ENCODE data around the gene LDB2. TPM values are rescaled to one million over a fixed set of nuclear protein-coding genes. Genes with fewer than 3 reads are reported as not detected.

LDB2 gene
- total RNA-seq, 6 experiments from 2014 or later, result 24.2 to 40.4 (median 31.7) TPM

GRCh38 chr4:16710198-16710597, 188.2 kb downstream of the LDB2 start:
- H3K27ac Mint-ChIP-seq, result no peak overlapping the region
- H3K27me3 Mint-ChIP-seq (ENCODE audit: insufficient read depth), result peaks cover 2% of the 10 kb centered on the region; the same call in 1 of the 2 replicates
- no peak for DNase-seq
- no peak overlapping the region for H3K4me3 Mint-ChIP-seq
- H3K4me1 Mint-ChIP-seq (ENCODE audit: low read depth), result peaks cover 26% of the 10 kb centered on the region
- peaks cover 5% of the 10 kb centered on the region; the same call in 1 of the 2 replicates for H3K36me3 Mint-ChIP-seq (ENCODE audit: low read depth)
- no peak for TF ChIP-seq CTCF (IDR thresholded peaks at IDR 0.05)
- H3K9me3 Mint-ChIP-seq, result no peaks in the 10 kb centered on the region

GRCh38 chr4:16707874-16708273, 190.6 kb downstream of the LDB2 start:
- Mint-ChIP-seq H3K27ac (no peak overlapping the region), H3K9me3 (no peaks in the 10 kb centered on the region), H3K4me1 (ENCODE audit: low read depth) (peaks cover 22% of the 10 kb centered on the region), H3K4me3 (no peak overlapping the region), H3K27me3 (ENCODE audit: insufficient read depth) (peaks cover 2% of the 10 kb centered on the region; the same call in 1 of the 2 replicates), H3K36me3 (ENCODE audit: low read depth) (peaks cover 8% of the 10 kb centered on the region)
- DNase-seq, result no peak
- TF ChIP-seq CTCF (IDR thresholded peaks at IDR 0.05), result no peak

- TF ChIP-seq CTCF (IDR thresholded peaks at IDR 0.05), result no peak
- Mint-ChIP-seq H3K27me3 (ENCODE audit: insufficient read depth) (peaks cover 2% of the 10 kb centered on the region; the same call in 1 of the 2 replicates), H3K4me3 (no peak overlapping the region), H3K9me3 (no peaks in the 10 kb centered on the region), H3K27ac (no peak overlapping the region), H3K36me3 (ENCODE audit: low read depth) (peaks cover 16% of the 10 kb centered on the region), H3K4me1 (ENCODE audit: low read depth) (peaks cover 22% of the 10 kb centered on the region)
- no peak for DNase-seq
Measured at GRCh38 chr4:16706251-16706650, 192.2 kb downstream of the LDB2 start.

GRCh38 chr4:16705341-16705740, 193.1 kb downstream of the LDB2 start:
- H3K9me3 Mint-ChIP-seq, result no peaks in the 10 kb centered on the region
- DNase-seq, result no peak
- H3K4me1 Mint-ChIP-seq (ENCODE audit: low read depth), result peaks cover 15% of the 10 kb centered on the region
- H3K36me3 Mint-ChIP-seq (ENCODE audit: low read depth), result peaks cover 16% of the 10 kb centered on the region
- no peak for TF ChIP-seq CTCF (IDR thresholded peaks at IDR 0.05)
- no peak overlapping the region for H3K27ac Mint-ChIP-seq
- H3K27me3 Mint-ChIP-seq (ENCODE audit: insufficient read depth), result peaks cover 2% of the 10 kb centered on the region; the same call in 1 of the 2 replicates
- no peak overlapping the region for H3K4me3 Mint-ChIP-seq

GRCh38 chr4:16704489-16704888, 194.0 kb downstream of the LDB2 start:
- Mint-ChIP-seq H3K4me1 (ENCODE audit: low read depth) (peaks cover 15% of the 10 kb centered on the region), H3K4me3 (no peak overlapping the region), H3K9me3 (no peaks in the 10 kb centered on the region), H3K36me3 (ENCODE audit: low read depth) (peaks cover 19% of the 10 kb centered on the region), H3K27ac (no peak overlapping the region), H3K27me3 (ENCODE audit: insufficient read depth) (peaks cover 2% of the 10 kb centered on the region; the same call in 1 of the 2 replicates)
- no peak for TF ChIP-seq CTCF (IDR thresholded peaks at IDR 0.05)
- no peak for DNase-seq

GRCh38 chr4:16695896-16696295, 202.5 kb downstream of the LDB2 start:
- Mint-ChIP-seq H3K36me3 (ENCODE audit: low read depth) (peaks cover 16% of the 10 kb centered on the region), H3K4me3 (no peak overlapping the region), H3K9me3 (no peaks in the 10 kb centered on the region), H3K4me1 (ENCODE audit: low read depth) (peaks cover 46% of the 10 kb centered on the region), H3K27ac (no peak overlapping the region), H3K27me3 (ENCODE audit: insufficient read depth) (no peaks in the 10 kb centered on the region; the same call in none of the 2 replicates)
- no peak for TF ChIP-seq CTCF (IDR thresholded peaks at IDR 0.05)
- DNase-seq, result no peak
